GM19035 (cell line): ENCODE data around the gene ZC3H12D.
"Not testable (repeated sequence)": the region's sequence is repeated elsewhere in the genome, so short reads cannot be mapped to it uniquely, and the experiment has no call there.

ENCODE experiments used
- ATAC-seq: cut with Tn5 transposase; IDR thresholded peaks from one replicate; pipeline ENCODE4 v1.9.1; 2021; ENCODE audit not compliant: unreplicated experiment

The ZC3H12D gene

DNA sequence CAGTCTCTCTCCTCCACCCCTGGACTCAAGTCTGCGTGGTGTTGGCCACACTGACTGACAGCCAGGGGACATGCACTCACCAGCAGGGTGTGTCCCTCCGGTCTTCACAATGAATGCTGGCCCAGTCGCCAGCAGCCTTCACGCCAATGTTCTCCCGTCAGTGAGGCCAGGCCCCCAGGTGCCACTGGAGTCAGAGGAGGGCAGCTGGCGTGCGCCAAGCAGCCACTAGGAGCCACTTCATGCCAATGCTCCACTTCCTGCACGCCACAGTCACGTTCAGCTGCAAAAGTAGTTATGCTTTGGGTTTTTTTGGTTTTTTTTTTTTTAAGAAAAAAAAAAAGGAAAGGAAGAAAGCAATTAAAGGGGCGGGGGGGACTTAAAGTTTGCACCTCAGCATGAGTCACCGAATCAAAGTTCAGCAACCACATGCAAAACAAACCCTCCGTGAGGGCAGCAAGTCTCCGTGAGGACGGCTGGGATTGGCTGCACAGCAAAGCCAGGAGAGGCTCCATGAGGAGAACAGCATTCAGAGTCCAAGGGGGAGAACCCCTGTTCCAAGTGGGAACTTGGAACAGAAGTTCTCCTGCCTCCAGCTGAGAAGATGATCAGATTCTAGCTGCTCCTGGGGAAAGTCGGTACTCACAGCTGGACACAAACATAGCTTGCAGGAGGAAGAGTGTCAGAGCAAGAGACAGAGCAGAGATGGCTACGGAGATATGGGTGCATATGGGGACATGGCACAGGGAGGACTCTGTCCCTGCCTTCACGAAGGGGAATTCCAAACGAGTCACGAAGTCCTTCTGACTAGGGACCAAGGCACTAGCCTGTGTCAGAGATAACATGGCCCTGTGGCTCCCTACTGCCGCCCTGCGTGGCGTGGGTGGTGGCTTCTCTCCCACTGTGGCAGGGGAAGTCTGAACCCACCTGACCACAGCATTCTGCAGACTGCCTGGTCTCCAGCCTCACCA is at the start of gene ZC3H12D:
Gene ZC3H12D, minus strand, starts transcription at position 282 of the 968 bp plus-strand sequence. CDS start 10,471 bp downstream, outside the sequence.
- ATAC-seq, result peak; percentile 41

DNA sequence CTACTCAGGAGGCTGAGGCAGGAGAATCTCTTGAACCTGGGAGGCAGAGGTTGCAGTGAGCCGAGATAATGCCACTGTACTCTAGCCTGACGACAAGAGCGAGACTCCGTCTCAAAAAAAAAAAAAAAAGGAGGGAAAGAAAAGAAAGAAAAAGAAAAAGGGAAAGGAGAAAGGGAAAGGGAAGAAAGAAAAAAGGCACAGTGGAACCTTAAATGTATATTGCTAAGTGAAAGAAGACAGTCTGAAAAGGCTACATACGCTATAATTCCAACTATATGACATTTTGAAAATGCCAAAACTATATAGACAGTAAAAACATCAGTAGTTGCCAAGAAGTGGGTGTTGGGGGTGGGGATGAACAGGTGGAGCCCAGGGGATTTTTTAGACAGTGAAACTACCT is 44.8 kb upstream of the ZC3H12D start:
- no peak for ATAC-seq

DNA sequence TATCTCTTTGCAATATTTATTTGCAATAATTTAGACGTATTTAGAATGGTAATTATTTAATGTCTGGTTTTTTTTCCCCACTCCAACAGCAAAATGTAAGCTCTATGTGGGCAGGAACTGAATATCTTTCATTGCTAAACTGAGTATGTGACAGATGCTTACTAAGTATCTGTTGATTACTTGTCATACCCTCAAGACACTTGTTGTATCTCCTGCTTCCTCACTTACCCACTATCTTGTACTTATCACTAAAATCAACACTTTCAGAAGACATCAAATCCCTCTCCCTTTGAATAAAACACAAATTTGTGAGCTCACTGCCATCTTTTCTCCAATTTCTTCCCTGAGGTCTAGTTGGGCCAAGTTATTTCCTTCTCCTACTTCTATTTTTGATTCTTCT is 30.7 kb upstream of the ZC3H12D start:
- no peak for ATAC-seq

DNA sequence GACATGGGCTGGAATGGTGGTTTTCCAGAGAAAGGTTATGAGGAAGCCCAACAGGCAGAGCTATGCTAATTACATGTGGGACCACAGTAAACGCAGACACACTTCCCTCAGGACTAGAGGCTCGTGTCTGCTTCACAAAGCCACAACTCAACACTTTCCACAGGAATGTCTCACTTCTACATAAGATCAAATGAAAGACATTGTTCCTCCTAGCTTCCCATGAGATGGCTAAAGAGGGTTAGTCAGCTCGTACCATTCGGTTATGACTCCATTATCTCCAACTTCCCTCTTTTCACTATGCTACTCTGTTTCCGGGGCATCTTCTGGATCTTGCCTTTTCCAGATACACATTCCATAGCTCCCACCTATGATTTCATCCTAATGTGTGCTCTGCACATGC is 29.1 kb upstream of the ZC3H12D start:
- ATAC-seq, result no peak

DNA sequence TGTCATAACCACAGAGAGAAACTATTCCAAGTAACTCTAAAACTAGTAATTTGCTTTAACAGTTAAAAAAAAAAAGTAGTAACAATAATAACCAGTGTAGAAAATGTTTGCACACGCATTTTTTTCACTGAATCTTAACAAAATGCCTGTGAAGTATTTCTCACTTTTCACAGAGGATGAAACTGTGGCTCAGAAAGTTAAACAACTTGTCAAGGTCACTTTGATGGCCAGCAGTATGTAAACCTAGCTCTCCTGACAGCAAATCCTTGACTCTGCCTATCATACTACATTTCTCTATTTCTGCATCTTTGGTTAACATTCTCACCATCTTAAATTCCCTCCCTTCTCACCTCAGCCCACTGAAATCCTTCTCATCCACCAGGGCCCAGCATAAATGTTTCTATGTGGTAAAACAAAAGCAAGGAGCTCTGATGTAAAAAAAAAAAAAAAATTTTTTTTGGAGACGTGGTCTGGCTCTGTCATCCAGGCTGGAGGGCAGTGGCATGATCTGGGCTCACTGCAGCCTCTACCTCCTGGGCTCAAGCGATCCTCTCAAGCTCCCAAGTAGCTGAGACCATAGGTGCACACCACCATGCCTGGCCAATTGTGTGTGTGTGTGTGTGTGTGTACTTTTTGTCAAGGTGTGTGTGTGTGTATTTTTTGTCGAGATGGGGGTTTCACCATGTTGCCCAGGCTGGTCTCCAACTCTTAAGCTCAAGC is 26.1 kb upstream of the ZC3H12D start:
- no peak for ATAC-seq

DNA sequence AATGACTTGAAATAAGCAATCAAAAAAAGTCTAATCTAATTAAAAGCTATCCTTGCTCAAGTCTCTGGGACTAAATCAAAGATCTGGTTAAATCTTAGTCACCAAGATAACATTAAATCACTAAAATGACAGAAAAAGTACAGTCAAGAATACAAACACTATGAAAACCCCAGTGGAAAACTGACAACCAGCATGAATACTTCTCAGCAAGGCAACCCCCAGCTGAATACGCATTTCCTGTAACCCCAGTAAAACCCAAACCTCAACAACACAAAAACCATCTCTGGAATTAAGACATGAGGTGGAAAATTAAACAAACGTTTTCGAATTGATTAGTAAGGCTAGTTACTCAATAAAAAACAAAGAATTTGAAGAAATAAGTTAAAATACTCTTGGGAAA is 23.7 kb upstream of the ZC3H12D start:
- ATAC-seq, result no peak

DNA sequence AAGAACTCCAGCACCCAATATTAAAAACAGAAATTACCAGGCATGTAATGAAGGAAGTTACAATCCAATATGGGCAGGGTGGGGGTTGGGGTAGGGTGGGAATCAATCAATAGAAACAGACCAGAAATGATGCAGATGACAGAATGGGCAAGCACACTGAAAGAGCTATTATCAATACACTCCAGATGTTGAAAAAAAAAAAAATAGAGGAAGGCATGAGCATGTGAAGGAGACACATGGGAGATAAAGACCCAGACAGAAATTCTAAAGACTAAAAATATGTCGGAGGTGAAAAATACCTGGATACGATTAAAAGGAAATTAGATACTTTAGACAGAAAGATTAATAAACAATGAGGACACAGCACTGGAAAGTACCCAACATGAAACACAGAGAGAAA is 19.1 kb upstream of the ZC3H12D start:
- no peak for ATAC-seq

DNA sequence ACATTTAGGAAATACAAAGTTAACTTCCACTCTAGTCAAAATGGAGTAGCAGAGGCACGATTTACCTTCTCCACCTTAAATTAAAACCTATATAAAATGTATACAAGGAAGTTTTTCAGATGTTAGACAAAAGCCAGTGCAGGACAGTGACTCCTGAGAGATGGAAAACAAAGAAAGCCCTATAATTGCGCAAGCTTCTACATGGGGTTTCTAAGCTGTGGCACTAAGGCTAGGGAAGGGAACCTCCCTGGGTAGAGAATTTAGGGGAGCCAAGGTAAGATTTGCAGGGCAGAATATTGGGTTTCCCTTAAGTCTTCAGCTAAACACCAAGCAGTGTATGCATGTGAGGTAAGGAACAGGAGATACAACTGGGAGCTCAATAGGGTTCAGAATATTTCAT is 18.5 kb upstream of the ZC3H12D start:
- no peak for ATAC-seq

DNA sequence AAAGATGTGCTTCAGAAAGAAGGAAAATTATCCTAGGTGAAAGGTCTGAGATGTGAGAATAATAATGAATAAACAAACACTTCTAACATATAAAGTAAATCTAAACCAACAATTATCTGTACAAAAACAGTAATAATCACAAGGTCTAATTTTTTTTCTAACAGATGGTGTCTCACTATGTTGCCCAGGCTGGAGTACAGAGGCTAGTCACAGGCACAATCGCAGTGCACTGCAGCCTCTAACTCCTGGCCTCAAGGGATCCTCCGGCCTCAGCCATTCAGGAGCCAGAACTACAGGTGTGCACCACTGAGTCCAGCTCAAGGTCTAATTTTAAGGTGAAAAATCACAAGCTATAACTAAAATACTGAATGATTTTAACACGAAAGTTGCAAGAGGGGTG is 17.0 kb upstream of the ZC3H12D start:
- no peak for ATAC-seq

DNA sequence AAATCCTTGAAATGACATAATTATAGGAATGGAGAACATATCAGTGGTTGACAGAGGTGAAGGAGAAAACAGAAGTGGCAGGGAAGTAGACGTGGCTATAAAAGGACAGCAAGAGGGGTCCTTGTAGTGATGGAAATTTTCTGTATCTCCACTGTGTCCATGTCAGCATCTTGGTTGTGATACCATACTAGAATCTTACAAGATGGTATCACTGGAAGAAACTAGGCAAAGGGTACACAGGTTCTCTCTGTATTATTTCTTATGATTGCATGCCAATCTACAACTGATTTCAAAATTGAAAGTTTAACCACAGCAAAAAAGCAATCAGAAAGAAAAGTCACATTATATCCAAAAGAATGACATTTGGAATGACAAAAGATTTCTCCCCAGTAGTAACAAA is 16.4 kb upstream of the ZC3H12D start:
- ATAC-seq, result no peak

DNA sequence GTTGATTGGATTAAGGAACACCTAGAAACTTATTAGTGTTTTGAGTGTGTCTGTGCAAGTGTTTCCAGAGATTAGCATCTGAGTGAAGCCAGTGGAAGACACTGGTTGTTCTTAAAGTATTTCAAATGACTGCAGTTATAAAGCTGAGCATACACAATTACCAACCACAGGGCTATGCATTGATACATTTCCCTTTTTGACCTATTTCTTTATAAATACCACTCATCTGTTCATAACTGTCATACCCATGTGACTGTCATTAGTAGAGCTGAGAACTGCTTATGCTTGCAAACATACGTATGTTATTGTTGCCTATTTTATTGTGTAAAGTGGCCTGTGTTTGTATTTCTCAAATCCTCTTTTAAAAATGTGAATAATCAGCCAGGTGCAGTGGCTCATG is 15.3 kb upstream of the ZC3H12D start:
- ATAC-seq, result no peak

DNA sequence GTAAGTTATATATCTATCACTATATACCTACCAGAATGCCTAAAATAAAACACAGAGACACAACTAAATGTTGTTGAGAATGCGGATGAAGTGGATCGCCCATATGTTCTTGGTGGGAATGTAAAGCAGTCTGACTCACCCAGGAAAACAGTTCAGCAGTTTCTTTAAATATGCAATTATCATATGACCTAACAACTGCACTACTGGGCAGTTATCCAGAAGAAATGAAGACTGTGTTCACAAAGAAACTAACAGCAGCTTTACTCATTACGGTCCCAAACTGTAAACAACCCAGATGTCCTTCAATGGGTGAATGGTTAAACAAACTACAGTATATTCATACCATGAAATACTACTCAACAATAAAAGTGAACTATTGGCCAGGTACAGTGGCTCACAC is 14.3 kb upstream of the ZC3H12D start:
- ATAC-seq, result no peak

DNA sequence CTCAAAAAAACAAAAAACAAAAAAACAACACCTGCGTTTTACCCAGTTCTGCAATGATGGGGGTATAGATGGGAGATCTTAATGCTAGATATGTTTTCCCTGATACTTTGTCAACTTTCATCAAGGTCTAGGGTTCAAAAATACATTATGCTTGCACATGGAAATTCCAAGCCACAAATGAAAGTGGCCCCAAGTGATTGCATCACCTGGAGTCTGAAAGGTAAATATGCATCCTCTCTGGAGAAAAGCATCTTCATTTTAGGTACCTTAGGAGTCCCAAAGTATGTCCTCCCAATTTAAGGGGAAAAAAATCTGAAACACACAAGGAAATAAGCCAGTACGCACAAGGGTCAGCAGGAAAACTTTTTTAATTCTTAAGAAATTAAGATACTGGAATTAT is 12.6 kb upstream of the ZC3H12D start:
- ATAC-seq, result no peak

DNA sequence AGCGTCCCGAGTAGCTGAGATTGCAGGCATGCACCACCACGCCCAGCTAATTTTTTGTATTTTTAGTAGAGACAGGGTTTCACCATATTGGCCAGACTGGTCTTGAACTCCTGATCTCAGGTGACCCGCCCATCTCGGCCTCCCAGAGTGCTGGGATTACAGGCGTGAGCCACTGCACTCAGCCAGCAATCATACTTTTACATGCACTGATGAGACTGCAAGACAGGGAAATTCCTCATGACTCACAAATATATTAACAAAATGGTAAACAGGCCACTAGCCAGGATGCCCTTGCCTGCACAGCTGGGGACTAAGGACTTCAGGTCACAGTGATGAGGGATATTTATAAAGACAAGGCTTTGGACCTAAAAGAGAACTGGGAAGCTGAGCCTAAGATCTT is 11.8 kb upstream of the ZC3H12D start:
- ATAC-seq, result not testable (repeated sequence)

DNA sequence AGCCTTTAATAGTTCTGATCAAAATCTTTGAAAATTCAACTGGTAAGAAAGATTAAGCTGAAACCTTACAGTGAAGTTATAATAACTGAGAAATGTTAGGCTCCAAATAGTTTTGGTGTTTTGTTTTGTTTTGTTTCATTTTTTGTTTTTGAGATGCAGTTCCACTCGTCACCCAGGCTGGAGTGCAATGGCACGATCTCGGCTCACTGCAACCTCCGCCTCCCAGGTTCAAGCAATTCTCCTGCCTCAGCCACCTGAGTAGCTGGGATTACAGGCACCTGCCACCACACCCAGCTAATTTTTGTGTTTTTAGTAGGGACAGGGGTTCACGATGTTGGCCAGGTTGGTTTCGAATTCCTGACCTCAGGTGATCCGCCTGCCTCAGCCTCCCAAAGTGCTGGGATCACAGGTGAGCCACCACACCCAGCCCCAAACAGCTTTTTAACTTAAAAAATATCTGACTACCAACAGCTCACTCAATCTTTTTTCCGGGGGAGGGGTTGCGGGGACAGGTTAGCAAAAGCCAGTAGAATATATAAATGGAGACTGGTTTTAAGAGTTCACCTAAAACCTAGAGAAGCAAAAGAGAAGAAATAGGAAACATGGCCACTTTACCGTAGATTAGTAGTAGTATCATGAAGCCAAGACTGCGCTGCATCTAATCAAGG is 10.7 kb upstream of the ZC3H12D start:
- not testable (repeated sequence) for ATAC-seq

DNA sequence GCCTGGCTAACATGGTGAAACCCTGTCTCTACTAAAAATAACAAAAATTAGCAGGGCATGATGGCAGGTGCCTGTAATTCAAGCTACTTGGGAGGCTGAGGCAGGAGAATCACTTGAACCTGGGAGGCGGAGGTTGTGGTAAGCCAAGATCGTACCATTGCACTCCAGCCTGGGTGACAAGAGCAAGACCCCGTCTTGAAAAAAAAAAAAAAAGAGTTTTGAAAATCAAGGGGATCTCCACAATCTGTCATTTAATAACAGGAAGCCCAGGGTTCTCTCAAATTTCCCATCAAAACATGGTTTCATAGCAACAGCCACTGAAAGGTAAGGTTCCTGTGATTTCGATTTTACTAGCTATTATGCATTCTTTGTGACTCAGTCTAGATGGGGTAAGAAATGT is 10.0 kb upstream of the ZC3H12D start:
- peak; percentile 88 for ATAC-seq

DNA sequence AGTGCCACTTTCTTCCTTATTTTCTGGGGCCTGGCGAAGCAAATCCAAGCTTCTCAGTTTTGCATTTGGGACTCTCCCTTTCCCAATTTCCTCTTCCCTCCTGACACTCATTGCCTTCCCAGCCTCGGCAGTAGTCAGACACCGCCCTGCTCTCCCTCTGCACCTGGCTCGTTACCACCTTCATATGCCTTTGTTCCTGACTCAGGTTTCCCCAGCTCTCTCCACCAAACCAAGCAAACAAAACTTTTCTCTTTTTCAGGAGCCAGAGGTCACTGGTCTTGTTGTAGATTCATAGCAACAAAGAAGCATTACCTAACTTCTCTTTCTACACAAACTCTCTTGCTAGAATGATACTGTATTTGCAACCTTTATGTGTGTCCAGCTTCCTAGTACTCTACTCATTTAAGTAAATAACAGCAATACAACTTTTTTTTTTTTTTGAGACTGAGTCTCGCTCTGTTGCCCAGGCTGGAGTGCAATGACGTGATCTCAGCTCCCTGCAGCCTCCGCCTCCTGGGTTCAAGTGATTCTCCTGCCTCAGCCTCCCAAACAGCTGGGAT is 9.0 kb upstream of the ZC3H12D start:
- no peak for ATAC-seq

DNA sequence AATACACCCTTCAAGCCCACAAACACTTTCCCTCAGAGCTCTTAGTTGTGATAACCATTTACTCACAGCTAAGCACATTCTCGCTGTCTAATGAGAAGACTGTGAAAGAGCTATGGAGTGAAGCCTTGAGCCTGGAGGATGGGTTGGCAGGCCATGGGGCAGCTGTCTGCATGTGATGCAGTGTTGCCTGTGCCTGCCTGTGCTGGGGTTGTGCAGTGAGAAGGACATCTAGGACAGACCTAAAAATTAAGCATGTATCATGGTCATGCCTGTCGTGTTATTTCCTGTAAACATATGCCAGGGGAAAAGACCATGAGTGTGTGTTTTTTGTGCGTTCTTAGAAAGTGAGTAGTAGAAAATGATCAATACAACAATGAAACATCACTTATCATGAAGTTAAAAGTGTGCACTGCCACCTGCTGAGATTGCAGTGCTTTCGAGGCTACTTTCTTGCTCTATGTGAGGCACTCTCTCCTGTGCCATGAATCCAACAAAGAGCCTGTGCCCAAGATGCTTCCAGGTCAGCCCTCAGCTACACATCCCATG is 8.1 kb upstream of the ZC3H12D start:
- ATAC-seq, result no peak

DNA sequence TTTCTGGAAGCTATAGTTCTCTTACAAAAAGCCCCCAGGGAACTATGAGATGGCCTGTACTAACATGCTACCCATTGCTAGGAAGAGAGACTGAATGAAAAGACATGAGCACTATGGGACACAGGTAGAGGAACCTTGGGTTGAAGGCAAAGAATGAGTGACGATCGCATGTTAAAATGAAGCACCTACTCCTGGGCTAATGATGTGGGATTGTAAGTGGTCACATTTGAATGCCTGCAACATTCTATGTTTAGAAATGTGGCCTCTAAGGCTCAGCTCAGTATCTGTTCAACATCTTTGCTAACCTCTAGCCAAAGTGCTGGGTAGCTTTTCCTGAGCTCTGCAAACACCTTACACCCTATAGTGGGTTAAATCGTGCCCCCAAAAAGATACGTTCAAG is 5.2 kb upstream of the ZC3H12D start:
- no peak for ATAC-seq

DNA sequence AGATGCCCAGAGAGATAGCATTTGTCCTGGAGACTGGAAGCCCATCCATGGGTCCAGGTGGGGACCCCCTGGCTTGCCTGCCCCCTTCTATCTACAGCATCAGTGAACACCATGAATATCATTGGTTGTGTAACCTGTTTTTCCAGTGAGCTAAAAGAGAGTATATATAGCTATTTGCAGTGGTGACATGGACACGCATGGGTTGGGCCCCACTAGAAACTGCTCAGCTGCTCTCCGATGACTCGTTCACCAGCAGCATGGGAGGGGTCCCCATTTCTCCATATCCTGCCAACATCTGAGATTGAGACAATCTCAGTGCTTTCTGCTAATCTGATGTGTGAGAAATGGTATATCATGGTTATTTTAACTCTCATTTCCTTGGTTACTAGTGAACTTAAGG is 4.0 kb upstream of the ZC3H12D start:
- ATAC-seq, result no peak

DNA sequence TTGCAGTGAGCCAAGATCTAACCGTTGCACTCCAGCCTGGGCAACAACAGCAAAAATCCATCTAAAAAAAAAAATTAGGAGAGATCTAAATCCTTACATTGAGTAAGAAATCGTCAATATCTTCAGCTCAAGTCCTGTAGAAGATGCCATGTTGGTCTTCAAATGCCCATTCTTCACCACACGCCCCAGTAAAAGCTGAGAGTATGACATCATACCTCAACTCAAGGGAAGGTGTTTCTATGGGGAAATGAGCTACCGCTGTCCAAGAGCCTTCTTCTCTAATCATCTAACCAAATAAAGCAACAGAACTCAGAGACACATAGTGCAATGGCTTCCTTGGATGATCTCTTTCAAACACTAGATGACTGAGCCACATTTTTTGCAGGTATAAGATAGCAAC is 2.5 kb upstream of the ZC3H12D start:
- ATAC-seq, result no peak
